ENCODE data around the gene ENG. TPM values are rescaled to one million over a fixed set of nuclear protein-coding genes. Genes with fewer than 3 reads are reported as not detected.
A peak's percentile ranks its signal among the peaks of the same experiment; 100 is the strongest.

Gene ENG
- total and polyA plus RNA-seq, 2 experiments from 2014 or later, result 1.4 to 2.6 TPM

DNA sequence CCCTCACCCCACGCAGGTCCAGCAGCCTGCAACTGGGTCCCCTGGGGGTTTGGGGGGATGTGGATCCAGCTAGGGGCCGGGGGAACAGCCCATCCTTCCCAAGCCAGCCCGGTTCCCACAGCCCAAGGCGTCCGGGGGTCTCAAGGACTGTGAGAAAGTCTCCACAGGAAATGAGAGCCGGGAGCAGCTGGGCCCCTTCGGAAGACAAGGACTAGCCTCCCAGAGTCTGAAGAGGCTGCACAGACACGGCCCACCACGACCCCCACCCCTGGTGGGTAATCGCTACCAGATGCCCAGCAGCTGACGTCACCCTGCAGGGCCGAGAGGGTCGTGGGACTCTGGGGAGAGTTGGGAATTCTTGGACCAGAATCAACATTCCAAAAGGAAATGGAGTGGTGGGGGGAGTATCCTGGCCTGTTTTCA lies 86.5 kb downstream of the ENG start:
- Mint-ChIP-seq H3K4me3 (no peak overlapping the region), H3K27ac (no peak overlapping the region; the same call in 1 of the 2 replicates)
- H3K4me2 ChIP-seq, result no peak overlapping the region

More for the DNA sequence above, 86.5 kb downstream of the ENG start:
- H3K27me3 Mint-ChIP-seq (ENCODE audit: insufficient read depth, low read depth, poor library complexity), result peaks cover 19% of the 10 kb centered on the region
- H3K9me3 Mint-ChIP-seq, result no peaks in the 10 kb centered on the region
- DNase-seq (ENCODE audit: low spot score) (peak; percentile 55), ATAC-seq (no peak)
- Histone ChIP-seq H2AFZ (no peak overlapping the region), H4K20me1 (replicated peaks; ENCODE audit: insufficient read depth) (no peaks in the 10 kb centered on the region), H3K27ac (ENCODE audit: low read depth) (no peak overlapping the region), H3K4me3 (no peak overlapping the region), H3K9me2 (ENCODE audit: insufficient read depth) (no peaks in the 10 kb centered on the region), H3K79me2 (replicated peaks; ENCODE audit: insufficient read depth) (no peaks in the 10 kb centered on the region), H3K4me1 (ENCODE audit: insufficient read depth) (peaks cover 21% of the 10 kb centered on the region), H3K27me3 (ENCODE audit: insufficient read depth) (no peaks in the 10 kb centered on the region), H3K36me3 (ENCODE audit: insufficient read depth) (no peaks in the 10 kb centered on the region), H3F3A (replicated peaks; ENCODE audit: low read depth) (peaks cover 13% of the 10 kb centered on the region; the same call in 1 of the 2 replicates)
- H3K4me1 Mint-ChIP-seq, result peaks cover 44% of the 10 kb centered on the region
- no peaks in the 10 kb centered on the region; the same call in 2 of the 3 replicates for H3K36me3 Mint-ChIP-seq (ENCODE audit: low read depth)
- TF ChIP-seq ZNF114 (CRISPR knock-in tag; IDR thresholded peaks at IDR 0.05), result no peak
- TF ChIP-seq EZH2phosphoT487 (IDR thresholded peaks at IDR 0.05; ENCODE audit: unreplicated experiment), result no peak
- no peak for TF ChIP-seq ZNF462 (CRISPR knock-in tag; IDR thresholded peaks at IDR 0.05)
- no peak for TF ChIP-seq EZH2 (IDR thresholded peaks at IDR 0.05; ENCODE audit: low read depth, unreplicated experiment)
- TF ChIP-seq POLR2AphosphoS5 (IDR thresholded peaks at IDR 0.05; ENCODE audit: low read depth), result no peak
- TF ChIP-seq, protein P1, sequence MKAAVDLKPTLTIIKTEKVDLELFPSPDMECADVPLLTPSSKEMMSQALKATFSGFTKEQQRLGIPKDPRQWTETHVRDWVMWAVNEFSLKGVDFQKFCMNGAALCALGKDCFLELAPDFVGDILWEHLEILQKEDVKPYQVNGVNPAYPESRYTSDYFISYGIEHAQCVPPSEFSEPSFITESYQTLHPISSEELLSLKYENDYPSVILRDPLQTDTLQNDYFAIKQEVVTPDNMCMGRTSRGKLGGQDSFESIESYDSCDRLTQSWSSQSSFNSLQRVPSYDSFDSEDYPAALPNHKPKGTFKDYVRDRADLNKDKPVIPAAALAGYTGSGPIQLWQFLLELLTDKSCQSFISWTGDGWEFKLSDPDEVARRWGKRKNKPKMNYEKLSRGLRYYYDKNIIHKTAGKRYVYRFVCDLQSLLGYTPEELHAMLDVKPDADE (IDR thresholded peaks at IDR 0.05), result no peak
- TF ChIP-seq STAT1 (IDR thresholded peaks at IDR 0.05; ENCODE audit: unreplicated experiment), result no peak
- no peak for TF ChIP-seq NANOG (IDR thresholded peaks at IDR 0.05; ENCODE audit: borderline replicate concordance)
- TF ChIP-seq JUNB (IDR thresholded peaks at IDR 0.05; ENCODE audit: unreplicated experiment), result no peak
- TF ChIP-seq, protein P2, sequence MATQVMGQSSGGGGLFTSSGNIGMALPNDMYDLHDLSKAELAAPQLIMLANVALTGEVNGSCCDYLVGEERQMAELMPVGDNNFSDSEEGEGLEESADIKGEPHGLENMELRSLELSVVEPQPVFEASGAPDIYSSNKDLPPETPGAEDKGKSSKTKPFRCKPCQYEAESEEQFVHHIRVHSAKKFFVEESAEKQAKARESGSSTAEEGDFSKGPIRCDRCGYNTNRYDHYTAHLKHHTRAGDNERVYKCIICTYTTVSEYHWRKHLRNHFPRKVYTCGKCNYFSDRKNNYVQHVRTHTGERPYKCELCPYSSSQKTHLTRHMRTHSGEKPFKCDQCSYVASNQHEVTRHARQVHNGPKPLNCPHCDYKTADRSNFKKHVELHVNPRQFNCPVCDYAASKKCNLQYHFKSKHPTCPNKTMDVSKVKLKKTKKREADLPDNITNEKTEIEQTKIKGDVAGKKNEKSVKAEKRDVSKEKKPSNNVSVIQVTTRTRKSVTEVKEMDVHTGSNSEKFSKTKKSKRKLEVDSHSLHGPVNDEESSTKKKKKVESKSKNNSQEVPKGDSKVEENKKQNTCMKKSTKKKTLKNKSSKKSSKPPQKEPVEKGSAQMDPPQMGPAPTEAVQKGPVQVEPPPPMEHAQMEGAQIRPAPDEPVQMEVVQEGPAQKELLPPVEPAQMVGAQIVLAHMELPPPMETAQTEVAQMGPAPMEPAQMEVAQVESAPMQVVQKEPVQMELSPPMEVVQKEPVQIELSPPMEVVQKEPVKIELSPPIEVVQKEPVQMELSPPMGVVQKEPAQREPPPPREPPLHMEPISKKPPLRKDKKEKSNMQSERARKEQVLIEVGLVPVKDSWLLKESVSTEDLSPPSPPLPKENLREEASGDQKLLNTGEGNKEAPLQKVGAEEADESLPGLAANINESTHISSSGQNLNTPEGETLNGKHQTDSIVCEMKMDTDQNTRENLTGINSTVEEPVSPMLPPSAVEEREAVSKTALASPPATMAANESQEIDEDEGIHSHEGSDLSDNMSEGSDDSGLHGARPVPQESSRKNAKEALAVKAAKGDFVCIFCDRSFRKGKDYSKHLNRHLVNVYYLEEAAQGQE (IDR thresholded peaks at IDR 0.05; ENCODE audit: unreplicated experiment), result no peak
- no peak for TF ChIP-seq CTCF (conservative IDR thresholded peaks at IDR 0.05; ENCODE audit: low read depth in 2 of 2)
- TF ChIP-seq CREB1 (CRISPR knock-in tag; IDR thresholded peaks at IDR 0.05; ENCODE audit: low read depth), result no peak
- no peak for TF ChIP-seq ZNF331 (CRISPR knock-in tag; IDR thresholded peaks at IDR 0.05; ENCODE audit: low read depth)

All from GM23338 (cell line).